ENCODE results near the gene ACYP2. TPM values are rescaled to one million over a fixed set of nuclear protein-coding genes. Genes with fewer than 3 reads are reported as not detected.

ACYP2 gene
- total RNA-seq, 1 experiment from 2014 or later, result 10.9 TPM

DNA sequence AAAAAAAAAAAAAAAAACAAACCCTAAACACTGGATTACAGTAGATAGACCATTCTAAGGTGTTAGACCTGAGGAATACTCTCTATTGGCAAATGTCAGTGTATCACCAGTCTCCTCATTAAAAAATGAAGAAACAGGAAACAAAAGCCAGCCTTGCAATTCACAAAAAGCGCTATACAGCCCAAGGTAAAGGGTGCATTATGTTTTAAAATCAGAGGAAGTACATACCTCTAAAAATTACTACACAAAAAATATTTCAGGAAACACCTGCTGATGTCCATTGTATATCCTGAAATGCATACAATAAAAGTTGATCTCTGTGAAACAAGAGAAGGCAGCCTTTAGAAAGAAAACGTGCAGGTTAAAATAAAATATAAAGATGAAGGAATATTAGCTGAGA is 195.5 kb downstream of the ACYP2 start:
- Mint-ChIP-seq H3K36me3 (ENCODE audit: insufficient read depth, unreplicated experiment) (no peaks in the 10 kb centered on the region), H3K9me3 (ENCODE audit: low read depth, unreplicated experiment) (no peaks in the 10 kb centered on the region), H3K27ac (ENCODE audit: unreplicated experiment) (no peak overlapping the region), H3K4me3 (ENCODE audit: low read depth, unreplicated experiment) (no peak overlapping the region), H3K4me1 (ENCODE audit: low read depth, unreplicated experiment) (no peaks in the 10 kb centered on the region), H3K27me3 (ENCODE audit: unreplicated experiment) (no peaks in the 10 kb centered on the region)
- CTCF ChIA-PET, result no interaction called here
- TF ChIP-seq, protein P1, sequence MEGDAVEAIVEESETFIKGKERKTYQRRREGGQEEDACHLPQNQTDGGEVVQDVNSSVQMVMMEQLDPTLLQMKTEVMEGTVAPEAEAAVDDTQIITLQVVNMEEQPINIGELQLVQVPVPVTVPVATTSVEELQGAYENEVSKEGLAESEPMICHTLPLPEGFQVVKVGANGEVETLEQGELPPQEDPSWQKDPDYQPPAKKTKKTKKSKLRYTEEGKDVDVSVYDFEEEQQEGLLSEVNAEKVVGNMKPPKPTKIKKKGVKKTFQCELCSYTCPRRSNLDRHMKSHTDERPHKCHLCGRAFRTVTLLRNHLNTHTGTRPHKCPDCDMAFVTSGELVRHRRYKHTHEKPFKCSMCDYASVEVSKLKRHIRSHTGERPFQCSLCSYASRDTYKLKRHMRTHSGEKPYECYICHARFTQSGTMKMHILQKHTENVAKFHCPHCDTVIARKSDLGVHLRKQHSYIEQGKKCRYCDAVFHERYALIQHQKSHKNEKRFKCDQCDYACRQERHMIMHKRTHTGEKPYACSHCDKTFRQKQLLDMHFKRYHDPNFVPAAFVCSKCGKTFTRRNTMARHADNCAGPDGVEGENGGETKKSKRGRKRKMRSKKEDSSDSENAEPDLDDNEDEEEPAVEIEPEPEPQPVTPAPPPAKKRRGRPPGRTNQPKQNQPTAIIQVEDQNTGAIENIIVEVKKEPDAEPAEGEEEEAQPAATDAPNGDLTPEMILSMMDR (IDR thresholded peaks at IDR 0.05; ENCODE audit: unreplicated experiment), result no peak
- intact Hi-C loops (cut with micrococcal nuclease; ENCODE audit: unreplicated experiment), result no loop called here
- BruUV-seq (replicated peaks), result no TSS peak
- no peak for DNase-seq

GRCh38 chr2:54313147-54313546 is 197.7 kb downstream of the ACYP2 start:
- CTCF ChIA-PET, result no interaction called here
- no peaks in the 10 kb centered on the region for H3K4me1 Mint-ChIP-seq (ENCODE audit: low read depth, unreplicated experiment)
- H3K27me3 Mint-ChIP-seq (ENCODE audit: unreplicated experiment), result no peaks in the 10 kb centered on the region
- no peak overlapping the region for H3K27ac Mint-ChIP-seq (ENCODE audit: unreplicated experiment)
- DNase-seq, result no peak
- TF ChIP-seq, protein P1 (IDR thresholded peaks at IDR 0.05; ENCODE audit: unreplicated experiment), result no peak
- no peak overlapping the region for H3K4me3 Mint-ChIP-seq (ENCODE audit: low read depth, unreplicated experiment)
- H3K9me3 Mint-ChIP-seq (ENCODE audit: low read depth, unreplicated experiment), result no peaks in the 10 kb centered on the region
- intact Hi-C loops (cut with micrococcal nuclease; ENCODE audit: unreplicated experiment), result no loop called here
- no peaks in the 10 kb centered on the region for H3K36me3 Mint-ChIP-seq (ENCODE audit: insufficient read depth, unreplicated experiment)
- no TSS peak for BruUV-seq (replicated peaks)

DNA sequence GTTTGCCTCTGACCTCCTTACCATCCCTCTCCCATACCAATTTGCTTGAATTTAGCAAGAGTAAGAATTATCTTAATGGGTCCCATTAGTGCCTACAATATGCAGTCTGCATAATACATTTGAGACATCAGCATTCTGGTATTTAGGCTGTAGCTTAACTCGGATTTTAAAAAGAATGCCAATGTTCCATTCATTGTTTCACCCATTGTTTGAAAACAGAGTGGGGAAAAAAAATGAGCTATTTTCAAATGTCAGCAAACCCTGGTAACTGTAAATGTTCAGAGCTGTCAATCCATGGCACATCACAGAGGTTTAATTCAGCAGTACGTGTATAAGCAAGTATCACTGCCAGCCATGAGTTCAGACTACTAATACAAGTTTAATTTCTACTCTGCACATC is 202.6 kb downstream of the ACYP2 start:
- H3K27ac Mint-ChIP-seq (ENCODE audit: unreplicated experiment), result no peak overlapping the region
- intact Hi-C loops (cut with micrococcal nuclease; ENCODE audit: unreplicated experiment), result no loop called here
- no peaks in the 10 kb centered on the region for H3K4me1 Mint-ChIP-seq (ENCODE audit: low read depth, unreplicated experiment)
- no peaks in the 10 kb centered on the region for H3K27me3 Mint-ChIP-seq (ENCODE audit: unreplicated experiment)
- H3K36me3 Mint-ChIP-seq (ENCODE audit: insufficient read depth, unreplicated experiment), result no peaks in the 10 kb centered on the region
- TF ChIP-seq, protein P1 (IDR thresholded peaks at IDR 0.05; ENCODE audit: unreplicated experiment), result no peak
- H3K9me3 Mint-ChIP-seq (ENCODE audit: low read depth, unreplicated experiment), result no peaks in the 10 kb centered on the region
- no peak for DNase-seq
- no TSS peak for BruUV-seq (replicated peaks)
- CTCF ChIA-PET, result no interaction called here
- H3K4me3 Mint-ChIP-seq (ENCODE audit: low read depth, unreplicated experiment), result no peak overlapping the region

- no peak for DNase-seq
- intact Hi-C loops (cut with micrococcal nuclease; ENCODE audit: unreplicated experiment), result no loop called here
- Mint-ChIP-seq H3K9me3 (ENCODE audit: low read depth, unreplicated experiment) (no peaks in the 10 kb centered on the region), H3K4me1 (ENCODE audit: low read depth, unreplicated experiment) (no peaks in the 10 kb centered on the region), H3K27ac (ENCODE audit: unreplicated experiment) (no peak overlapping the region), H3K27me3 (ENCODE audit: unreplicated experiment) (no peaks in the 10 kb centered on the region), H3K36me3 (ENCODE audit: insufficient read depth, unreplicated experiment) (no peaks in the 10 kb centered on the region), H3K4me3 (ENCODE audit: low read depth, unreplicated experiment) (no peak overlapping the region)
- TF ChIP-seq, protein P1 (IDR thresholded peaks at IDR 0.05; ENCODE audit: unreplicated experiment), result no peak
- CTCF ChIA-PET, result no interaction called here
- BruUV-seq (replicated peaks), result no TSS peak
These were observed 203.4 kb downstream of the ACYP2 start for GRCh38 chr2:54318821-54319220.
